Measurements from ENCODE around the gene PPIL6.
"Not testable (repeated sequence)": the region's sequence is repeated elsewhere in the genome, so short reads cannot be mapped to it uniquely, and the experiment has no call there.

PPIL6 gene

DNA sequence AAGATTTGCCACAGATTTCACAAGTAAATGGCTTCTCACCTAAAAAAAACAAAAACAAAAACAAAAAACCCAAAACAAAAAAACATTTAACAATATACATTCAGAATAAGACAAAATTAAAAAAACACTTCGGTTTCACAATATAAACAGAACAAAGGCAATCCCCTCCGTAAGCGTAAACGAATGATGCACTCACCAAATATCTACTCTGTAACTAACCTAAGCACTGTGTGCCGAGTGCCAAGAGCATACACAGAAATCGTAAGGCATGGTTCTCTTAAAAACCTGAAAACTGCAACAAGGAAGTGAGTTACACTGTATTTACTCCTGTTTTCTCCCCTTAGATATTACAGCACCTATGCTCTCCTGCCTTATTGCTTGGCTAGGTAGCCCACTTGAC is 27.3 kb upstream of the PPIL6 start:
- in situ Hi-C loops (cut with HindIII; ENCODE audit: low sequenced_read_pairs): no loop called here

GRCh38 chr6:109466212-109466923 is 25.9 kb upstream of the PPIL6 start:
- in situ Hi-C loops (cut with HindIII; ENCODE audit: low sequenced_read_pairs): no loop called here

DNA sequence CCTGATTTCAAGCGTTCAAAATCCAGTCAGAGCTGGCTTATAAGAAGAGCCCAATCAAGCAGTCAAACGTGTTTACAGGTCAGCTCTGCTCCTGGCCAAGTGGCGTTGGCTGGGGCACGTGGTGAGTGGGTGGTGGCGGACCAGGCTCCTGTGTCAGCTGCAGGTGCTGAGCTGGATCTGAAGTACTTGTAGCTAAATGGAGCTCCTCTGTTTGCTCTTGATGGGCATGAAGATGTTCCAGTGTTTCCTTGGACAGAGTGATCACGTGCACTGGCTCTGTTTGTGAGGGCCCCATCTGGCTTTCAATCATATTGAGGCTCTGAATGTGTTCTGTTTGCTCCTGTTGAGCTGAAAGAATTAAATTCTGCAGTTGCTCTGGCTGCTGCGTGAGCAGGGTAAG is 25.3 kb upstream of the PPIL6 start:
- in situ Hi-C loops (cut with HindIII; ENCODE audit: low sequenced_read_pairs): no loop called here

DNA sequence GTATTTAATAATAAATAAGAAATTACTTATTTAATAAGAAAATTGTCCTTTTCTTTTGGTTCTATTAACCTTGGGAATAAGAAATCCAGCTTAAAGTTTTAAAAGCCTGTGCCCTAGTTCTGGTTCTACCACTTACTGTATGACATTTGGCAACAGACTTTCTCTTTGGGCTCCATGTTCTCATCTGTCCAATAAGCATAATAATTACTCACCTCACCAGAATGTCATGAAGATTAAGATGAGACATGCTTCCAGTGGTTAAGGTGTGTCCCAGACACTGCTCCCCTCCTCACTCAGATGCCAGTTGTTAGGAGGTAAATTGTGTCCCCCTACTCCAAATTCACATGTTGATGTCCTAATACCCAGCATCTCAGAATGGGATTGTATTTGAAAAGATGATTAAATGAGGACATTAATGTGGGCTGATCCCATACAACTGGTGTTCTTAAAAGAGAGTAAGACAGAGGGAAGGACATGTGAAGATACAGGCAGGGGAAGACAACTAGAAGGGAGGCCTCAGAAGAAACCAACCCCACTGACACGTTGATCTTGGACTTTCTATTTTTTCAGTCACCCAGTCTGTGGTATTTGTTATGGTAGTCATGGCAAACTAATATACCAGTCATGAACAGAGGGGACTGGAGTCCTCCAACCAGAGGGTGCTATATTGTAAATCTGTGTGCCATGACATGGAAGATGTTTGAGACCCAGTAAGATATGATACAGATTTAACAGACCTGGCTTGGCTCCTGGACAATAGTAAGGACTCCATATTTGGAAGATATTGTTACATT is 21.5 kb upstream of the PPIL6 start:
- in situ Hi-C loops (cut with HindIII; ENCODE audit: low sequenced_read_pairs): no loop called here

DNA sequence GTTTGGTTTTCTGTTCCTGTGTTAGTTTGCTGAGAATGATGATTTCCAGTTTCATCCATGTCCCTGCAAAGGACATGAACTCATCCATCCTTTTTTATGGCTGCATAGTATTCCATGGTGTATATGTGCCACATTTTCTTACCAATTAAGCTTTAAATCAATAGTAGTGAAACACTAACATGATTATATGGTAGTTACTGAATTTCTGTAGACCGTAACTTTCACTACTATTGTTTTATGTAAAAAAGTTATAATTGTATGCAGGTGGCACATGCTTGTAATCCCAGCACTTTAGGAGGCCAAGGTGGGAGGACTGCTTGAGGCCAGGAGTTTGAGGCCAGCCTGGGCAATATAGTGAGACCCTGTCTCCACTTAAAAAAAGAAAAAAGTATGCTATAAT is 20.8 kb upstream of the PPIL6 start:
- in situ Hi-C loops (cut with HindIII; ENCODE audit: low sequenced_read_pairs): not testable (repeated sequence)

DNA sequence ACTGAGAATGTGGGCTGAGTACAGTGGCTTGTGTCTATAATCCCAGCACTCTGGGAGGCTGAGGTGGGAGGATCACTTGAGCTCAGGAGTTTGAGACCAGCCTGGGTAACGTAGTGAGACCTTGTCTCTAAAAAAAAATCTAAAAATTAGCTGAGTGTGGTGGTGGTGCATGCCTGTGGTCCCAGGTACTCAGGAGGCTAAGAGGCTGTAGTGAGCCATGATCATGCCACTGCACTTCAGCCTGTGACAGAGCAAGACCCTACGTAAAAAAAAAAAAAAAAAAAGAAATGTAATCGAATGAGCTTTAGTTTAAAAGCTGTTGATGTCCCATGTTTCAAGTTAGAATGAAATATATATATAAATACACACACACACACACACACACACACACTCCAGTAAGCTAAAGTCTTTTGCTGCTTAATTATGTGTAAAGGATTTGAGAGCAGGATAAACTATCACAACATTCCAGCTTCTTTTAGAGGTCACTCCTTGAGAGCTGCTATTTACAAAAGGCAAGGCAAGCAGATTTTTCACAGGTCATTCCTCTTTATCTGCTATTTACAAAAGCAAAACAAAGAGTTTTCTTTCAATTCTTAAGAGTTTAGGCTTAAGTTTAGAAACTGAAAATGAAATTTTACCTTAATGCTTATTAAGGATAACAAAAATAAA is 19.9 kb upstream of the PPIL6 start:
- in situ Hi-C loops (cut with HindIII; ENCODE audit: low sequenced_read_pairs): no loop called here

DNA sequence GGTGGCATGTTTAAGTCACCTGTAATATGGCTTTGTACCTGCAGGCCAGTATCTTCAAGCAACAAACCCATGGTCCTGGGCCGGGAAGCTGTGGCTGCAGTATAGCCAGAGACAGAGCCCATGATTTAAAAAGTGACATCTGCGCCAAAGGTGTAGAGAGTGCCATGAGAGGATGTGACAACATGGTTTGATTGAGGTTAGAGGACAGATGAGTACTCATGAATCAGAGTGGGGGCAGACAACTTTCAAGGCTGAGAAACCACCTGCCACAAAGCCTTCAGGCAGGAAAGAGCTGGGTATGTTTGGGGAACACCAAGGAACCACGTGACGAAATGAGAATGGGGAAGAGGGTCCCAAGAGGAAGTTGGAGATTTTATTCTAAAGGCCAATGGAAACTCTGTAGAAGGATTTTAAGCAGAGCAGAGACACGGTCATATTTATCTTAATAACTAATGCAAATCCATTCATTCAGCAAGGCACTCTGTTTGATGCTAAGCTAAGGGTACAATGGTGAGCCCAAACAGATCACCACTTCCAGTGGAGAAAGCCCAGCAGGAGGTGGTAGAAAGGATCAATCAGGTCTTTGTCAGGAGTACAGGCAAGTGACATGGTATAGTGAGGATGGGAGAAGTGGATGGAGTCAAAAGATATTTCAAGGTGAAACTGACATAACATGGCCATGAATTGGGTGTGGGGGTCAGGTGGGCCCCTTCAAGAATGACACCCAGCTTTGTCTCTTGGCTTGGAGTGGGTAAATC is 18.5 kb upstream of the PPIL6 start:
- in situ Hi-C loops (cut with HindIII; ENCODE audit: low sequenced_read_pairs): no loop called here

DNA sequence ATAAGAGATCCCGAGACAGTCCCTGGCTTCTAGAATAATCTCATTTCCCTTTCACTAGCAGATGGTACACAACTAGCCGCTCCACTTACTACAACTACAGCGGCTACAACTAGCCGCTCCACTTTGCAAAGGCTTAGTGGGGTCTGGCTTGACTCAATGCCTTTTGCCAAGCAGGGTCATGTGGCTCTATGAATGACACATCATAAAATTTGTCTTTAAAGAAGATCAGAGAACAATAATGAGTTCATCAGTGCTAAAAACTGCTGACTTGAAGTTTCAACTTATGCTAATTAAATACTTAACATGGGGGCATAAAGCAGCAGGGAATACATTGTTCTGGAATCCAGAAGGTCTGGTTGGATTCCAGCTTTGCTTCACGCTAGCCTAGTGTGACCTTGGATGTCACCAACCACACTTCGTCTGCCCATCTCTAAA is 17.2 kb upstream of the PPIL6 start:
- in situ Hi-C loops (cut with HindIII; ENCODE audit: low sequenced_read_pairs): no loop called here

- in situ Hi-C loops (cut with HindIII; ENCODE audit: low sequenced_read_pairs): no loop called here
Observed at GRCh38 chr6:109456710-109457561, 16.5 kb upstream of the PPIL6 start.

GRCh38 chr6:109456111-109456583 is 15.7 kb upstream of the PPIL6 start:
- in situ Hi-C loops (cut with HindIII; ENCODE audit: low sequenced_read_pairs): no loop called here

GRCh38 chr6:109455437-109456110 is 15.1 kb upstream of the PPIL6 start, which contains the start of gene MICAL1:
Gene MICAL1, minus strand, starts transcription at chr6:109455772. Its CDS starts 1,576 bp downstream, at chr6:109454196.
- in situ Hi-C loops (cut with HindIII; ENCODE audit: low sequenced_read_pairs): no loop called here

DNA sequence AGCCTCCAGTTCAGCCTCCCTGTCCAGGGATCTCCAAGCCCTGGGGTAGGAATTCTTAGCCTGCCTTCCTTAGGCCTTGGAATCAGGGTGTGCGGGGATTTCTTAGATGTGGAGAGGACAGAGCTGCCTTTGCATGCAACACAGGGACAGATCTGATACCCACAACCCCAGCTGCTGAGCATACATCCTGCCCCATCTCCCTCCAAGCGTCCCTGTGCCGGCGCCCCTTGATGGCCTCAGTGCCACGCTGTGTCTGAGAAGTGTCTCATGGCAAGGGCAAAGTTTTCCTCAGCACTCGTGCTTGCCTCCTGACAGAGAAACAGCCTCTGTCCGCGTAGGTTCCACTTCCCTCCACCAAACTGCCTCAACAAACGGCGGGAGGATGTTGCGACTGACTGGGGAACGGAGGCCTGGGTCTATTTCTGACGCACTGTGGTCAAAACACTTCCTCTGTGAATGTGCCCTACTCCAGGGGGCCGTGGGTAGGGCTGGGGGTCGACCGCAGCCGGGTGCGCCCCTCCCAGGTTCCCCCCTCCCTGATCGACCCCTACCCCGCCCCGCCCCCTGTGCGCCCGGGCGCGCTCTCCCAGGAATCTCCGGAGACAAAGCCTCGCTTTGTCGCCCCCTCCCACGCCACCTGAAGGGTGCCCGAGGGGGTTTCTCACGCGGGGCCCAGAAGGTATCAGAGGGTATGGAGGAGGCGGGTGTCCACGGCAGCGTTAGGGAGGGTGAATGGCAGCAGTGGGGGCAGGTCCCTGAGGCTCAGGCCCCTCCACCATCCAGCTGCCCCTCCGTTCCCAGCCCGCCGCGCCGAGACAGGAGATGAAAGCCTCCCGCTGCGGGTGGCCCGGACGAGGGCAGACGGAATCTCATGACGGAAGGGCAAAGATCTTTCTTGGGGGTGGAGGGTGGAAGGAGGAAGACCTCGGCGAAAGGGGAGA is 14.3 kb upstream of the PPIL6 start:
- in situ Hi-C loops (cut with HindIII; ENCODE audit: low sequenced_read_pairs): no loop called here

DNA sequence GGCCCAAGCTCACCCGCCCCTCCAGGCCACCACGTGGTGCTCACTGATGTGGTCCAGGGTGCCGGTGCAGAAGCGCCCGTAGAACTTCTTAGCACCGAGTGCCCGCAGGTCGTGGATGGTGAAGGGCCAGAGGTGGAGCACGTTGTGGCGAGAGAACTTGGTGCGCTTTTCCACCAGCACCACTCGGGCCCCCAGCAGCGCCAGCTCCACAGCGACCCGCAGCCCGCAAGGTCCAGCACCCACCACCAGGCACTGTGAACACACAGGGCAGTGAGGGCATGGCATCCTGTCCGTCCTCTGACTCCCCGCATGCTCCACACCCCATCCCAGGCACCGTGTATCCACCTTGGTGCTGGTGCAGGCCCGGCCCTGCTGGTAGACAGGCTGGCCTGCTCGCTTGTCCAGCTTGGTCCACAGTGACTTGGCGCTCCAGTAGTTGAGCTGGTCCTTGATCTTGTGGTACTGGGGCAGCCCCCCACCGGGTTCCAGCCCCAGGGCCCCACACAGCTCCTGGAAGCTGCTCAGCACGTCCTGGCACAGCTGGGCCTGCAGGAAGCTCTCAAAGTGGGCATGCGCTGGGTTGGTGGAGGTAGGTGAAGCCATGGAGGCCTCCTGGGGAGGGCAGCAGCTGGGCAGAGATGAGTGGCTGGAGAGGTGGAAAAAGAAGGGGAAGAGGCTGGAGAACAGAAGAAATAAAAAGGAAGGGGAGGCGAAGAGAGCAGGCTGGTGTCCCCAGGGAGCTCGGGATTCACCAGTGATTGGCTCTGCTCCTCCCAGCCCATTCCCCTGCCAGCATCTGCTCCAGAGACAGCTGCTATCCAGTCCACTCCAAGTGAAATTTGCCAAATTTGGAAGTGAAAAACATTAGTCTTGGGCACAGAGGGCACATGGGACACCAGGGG is 13.4 kb upstream of the PPIL6 start:
- in situ Hi-C loops (cut with HindIII; ENCODE audit: low sequenced_read_pairs): no loop called here

DNA sequence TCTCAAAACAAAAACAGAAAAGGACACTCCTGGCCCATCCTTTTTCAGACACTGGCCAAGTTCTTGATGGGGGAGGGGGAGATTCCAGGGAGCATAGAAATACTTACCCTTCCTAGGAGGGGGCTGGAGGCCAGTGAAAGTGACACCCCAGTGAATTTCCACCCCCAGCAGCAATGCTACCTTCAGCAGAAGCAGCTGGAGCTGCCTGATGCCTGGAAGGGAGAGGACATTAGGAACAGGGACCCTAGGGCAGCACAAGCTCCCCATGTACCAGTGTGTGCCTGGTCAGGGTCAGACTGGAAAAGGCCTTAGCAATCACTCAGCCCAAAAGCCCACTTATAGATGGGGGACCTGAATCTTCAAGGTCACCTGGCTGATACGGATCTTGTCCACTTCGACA is 12.7 kb upstream of the PPIL6 start:
- in situ Hi-C loops (cut with HindIII; ENCODE audit: low sequenced_read_pairs): no loop called here

DNA sequence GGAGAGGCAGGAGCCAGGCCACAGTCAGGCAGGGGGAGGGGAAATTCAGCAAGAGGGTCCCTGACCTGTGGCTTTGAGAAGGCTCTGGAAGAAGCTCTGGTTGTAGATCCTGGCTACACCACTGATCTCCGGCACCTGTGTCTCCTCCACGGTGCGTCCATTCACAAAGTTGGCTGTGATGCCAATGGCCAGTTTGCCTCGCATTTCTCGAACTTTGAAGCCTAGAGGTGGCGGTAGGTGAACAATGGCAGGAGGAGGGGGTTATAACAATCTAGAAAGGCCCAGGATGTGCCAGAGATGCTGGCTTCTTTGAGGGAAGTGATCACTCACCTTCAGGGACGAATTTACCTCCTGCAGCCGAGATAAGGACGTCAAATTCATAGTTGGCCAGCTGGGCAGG is 11.8 kb upstream of the PPIL6 start:
- in situ Hi-C loops (cut with HindIII; ENCODE audit: low sequenced_read_pairs): no loop called here

- in situ Hi-C loops (cut with HindIII; ENCODE audit: low sequenced_read_pairs): no loop called here
Observed at GRCh38 chr6:109451376-109451775, 10.9 kb upstream of the PPIL6 start.

DNA sequence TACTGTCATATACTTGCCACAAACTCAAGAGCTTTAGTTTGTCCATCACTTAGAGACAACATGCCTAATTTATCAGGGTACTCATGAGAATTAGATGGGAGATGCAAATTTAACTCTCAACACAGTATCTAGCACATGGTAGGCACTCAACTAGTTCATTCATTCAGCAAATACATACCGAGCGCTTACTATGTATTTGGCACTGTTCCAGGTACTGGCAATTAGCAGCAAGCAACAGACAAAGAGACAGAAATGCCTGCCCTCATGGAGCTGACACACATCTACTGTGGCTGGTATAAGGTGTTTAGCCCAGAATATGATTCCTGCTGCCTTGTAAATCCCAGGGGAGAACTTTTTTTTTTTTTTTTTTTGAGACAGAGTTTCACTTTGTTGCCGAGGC is 10.4 kb upstream of the PPIL6 start:
- in situ Hi-C loops (cut with HindIII; ENCODE audit: low sequenced_read_pairs): no loop called here

All from DLD1 (cell line).